Activated CD4-positive, alpha-beta T cell treated with anti-CD3 and anti-CD28 coated beads, Interleukin-2, amount 50 U/mL, for 24 hours (primary cell): ENCODE results near the gene KCNS3.

ENCODE experiments used
- DNase-seq, 2 donors: peaks; one replicate each; pipeline ENCODE4 v3.0.0-alpha.2; 2020; ENCODE audit warnings: low read depth in 1 of 2, low spot score in 1 of 2

Gene KCNS3

DNA sequence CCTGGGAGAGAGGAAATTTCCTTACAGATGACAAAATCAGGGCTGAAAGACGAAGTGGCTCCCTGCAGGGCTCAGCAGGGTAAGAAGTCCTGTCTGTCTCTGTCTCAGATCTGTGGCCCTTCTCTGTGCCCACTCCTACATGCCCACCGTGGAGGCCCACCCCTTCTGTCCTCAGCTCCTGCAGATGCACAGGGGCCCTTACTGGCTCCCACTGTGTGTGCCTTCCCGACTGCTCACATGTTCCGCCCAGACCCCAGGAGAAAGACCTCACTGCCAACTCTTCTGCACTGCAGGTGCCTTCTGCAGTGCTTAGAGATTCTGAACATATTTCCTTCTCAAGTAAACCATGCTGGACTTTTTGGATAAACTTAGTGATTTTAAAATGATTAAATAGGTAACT lies 1.9 kb upstream of the KCNS3 start:
- DNase-seq, result no peak

DNA sequence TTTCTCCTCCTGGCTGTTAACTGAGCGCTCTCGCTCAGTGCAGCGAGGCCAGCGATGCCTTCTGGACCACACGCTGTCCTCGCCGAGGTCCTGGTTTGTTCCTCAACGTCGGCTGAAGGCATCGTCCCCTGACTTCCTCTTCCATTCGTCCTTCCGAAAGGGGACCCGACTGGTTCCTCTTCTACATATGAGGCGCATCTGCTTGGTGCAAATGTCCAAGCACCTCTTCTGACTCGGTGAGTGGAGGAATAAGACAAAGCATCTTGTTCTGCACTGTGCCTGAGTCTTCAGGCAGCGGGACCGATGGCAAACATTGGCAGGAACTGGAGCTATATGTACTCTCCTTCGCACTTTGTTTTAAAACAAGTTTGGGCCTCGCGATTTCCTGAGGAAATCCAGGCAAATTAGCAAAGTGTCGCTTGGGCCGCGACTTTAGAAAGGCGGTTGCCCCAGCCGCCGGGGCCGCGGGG lies 621 bp upstream of the KCNS3 start:
- DNase-seq, result no peak

GRCh38 chr2:17879137-17879912 lies 858 bp downstream of the KCNS3 start:
- DNase-seq, result no peak

DNA sequence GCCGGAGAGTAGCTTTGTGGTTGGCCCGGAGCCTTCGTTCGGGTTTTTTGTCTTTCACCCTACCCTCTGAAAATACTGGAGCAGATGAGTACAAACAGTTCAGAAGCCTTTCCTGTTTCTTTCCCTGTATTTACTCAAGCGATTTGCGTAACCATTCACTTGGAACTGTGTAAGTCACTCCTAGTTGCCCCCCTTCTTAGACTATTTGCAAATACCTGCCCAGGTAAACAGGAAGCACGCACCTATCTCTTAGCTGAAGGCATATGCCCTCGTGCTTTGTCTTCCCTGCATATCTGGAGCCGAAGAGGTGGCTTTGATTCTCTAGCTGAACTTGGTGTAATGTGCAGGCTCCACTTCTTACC lies 1.4 kb downstream of the KCNS3 start:
- DNase-seq, result no peak

GRCh38 chr2:17892770-17893534 lies 14.5 kb downstream of the KCNS3 start:
- DNase-seq, result no peak

DNA sequence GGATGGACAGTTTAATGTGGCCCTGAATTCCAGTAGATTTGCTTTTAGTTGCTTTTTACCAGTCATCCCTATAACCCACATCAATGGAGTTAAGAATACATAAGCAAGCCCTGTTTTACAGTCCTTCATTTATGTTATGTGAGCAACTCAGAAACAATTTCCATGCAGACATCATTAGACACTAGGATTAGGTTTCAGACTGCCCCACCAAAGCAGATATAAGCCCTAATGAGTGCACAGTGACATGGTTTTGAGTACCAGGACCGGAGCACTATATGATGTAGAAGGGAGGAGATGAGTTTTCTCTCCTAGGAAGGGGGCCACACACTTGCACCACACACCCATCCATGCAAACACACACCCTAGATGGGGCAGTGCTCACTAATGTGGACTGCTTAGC lies 15.5 kb downstream of the KCNS3 start:
- no peak for DNase-seq

DNA sequence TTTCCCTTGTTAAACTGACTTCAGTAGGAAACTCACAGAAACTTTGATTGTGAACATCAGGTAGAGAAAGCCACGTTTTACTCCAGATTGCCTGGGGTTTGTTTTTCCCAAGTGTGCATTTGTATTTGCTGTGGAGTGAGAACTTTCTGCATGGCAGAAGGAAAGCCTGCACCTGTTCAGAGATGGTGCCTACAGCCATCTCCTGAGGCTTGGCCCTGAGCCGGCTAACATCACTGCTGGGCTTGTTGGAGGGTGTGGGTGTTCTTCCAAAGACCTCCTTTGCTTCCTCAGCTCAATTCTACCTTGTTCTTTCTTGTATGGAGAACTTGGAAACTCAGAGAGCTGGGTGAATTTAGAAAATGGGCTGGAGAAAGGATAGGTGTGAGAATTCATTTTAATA lies 16.1 kb downstream of the KCNS3 start:
- no peak for DNase-seq

DNA sequence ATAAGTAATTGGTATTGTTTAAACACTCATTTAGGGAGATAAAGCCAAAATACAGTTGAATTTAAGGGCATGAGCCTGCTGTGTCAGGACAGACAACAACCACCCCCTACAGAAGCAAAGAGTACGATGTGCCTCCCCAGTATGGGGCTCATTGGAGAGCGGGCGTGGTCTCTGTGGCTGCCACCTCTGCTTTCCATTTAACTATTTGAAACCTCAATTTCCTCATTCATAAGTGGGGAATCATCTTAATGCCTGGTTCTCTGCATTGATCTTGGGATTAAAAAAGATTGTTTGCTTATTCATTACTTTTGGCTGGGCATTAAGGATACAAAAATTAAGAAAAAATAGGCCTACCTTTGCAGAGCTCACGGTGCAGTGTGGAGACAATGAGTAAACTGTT lies 21.4 kb downstream of the KCNS3 start:
- DNase-seq, result no peak

GRCh38 chr2:17901246-17901645 lies 22.8 kb downstream of the KCNS3 start:
- DNase-seq, result no peak

DNA sequence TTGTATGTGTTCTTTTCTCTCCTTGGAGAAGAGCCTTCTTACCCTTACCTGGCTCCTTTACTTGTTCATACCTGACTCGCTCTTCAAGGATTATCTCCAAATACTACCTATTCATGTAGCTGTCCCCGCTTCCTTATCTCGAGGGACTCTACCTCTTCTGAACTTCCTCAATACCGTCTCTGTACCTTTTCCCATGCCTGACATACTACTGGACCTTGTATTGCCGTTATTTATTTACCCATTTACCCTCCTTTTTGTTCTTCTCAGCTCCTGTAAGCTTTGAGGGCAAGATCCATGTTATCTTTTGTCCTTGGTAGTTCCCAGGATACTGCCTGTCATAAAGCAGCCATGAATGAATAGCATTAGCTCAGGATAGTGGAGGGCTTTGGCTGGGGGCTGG lies 32.5 kb downstream of the KCNS3 start:
- DNase-seq, result no peak

GRCh38 chr2:17911491-17912260 lies 33.2 kb downstream of the KCNS3 start:
- DNase-seq, result no peak

GRCh38 chr2:17912266-17912691 lies 33.8 kb downstream of the KCNS3 start:
- DNase-seq, result no peak

GRCh38 chr2:17915099-17915498 lies 36.6 kb downstream of the KCNS3 start:
- no peak for DNase-seq

DNA sequence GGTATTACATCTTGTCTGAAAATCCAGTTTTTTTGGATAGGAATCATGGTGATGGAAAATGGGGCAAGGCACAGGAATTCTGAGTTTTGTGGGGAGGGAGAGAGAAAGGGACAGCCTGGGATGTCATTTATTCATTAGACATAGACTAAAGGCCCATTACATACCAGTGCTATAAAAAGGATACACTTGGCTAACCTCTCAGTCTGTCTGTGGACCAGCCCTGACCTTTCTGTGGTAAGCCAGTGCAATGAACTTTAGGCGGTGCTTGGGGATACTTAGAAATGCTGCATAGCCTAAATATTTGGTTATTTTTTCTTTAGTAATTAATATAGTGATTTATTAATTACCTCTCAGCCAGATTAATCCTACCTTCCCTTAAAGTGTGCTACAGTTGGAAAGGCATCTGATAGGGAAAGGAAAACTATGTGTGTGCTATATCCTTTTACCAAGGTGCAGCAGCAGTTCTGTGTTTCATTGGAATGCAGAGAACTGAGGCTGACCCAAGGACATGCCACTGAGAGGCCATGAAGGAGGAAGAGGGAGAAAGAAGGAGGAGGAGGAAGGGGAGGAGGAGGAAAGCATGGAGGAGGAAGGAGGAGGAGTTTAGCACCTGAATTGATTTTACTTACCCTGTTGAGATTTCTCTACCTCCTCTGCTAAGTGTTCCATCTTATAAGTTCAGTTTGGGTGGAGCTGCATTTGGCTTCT lies 37.5 kb downstream of the KCNS3 start:
- DNase-seq, result no peak

DNA sequence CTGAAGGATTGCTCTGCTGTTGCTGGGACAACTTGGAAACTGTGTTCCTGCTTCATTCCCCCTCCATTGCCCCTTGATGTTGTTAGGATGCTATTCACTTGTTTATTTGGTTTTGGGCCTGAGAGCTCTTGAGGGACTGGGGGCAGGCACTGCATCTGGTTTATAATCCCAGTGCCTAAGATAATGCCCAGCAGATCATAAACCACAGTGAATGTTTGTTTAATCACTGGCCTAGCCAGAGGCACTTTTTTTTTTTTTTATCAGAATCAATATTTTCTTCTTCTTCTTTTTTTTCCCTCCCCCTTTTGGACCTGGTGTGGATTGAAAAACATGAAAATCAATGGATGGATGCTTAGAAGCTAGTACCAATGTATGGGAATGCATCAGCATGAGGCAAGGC lies 38.1 kb downstream of the KCNS3 start:
- DNase-seq, result no peak

- DNase-seq, result no peak
Measured at GRCh38 chr2:17918789-17919188, 40.3 kb downstream of the KCNS3 start.

DNA sequence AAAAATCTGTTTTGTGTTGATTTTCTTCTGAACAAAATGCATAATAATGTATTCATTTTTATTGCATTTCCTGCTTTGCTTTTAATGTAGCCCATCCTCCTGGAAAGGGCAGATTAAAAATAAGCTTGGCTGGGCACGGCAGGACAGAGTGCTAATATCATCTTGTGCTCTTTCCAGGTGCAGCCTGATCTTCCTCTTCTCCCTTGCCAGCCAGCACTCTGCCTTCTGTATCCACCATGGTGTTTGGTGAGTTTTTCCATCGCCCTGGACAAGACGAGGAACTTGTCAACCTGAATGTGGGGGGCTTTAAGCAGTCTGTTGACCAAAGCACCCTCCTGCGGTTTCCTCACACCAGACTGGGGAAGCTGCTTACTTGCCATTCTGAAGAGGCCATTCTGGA lies 52.3 kb downstream of the KCNS3 start:
- DNase-seq, result no peak

DNA sequence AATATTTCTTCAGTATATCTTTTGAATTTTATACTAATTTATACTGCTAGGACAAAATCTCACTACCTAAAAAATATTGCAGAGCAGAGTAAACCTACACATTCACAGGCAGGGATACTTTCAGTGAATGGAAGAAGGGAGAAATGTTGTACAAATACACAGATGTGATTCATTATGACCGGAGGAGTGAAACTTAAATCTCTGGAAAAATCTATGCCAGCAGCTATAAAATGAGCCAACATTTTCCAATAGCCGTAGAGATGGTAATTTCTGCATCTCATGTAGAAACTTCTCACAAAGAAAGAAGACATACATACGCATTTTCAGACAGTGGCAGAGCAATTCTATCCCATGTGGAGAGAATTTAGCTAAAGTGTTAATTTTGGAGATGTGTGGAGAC lies 54.8 kb downstream of the KCNS3 start:
- DNase-seq, result no peak

DNA sequence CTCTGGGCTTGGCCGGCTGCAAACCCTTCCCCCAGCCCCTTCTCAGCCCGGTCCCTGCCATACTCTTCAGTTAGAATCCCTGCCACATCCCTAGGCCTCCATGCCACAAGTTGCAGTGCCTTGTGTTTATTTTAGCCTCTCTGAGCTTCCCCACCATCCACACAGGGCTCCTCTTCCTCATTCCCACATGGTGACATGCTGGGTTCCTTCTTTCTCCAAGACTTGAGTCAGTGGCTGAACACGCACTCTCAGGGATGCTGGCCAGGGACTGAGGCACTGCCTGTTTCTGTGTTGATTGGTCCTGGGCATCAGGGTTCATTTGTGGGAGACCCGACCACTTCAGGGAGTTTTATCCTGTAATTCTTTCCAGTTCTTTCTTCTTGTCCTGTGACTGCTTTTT lies 56.3 kb downstream of the KCNS3 start:
- no peak for DNase-seq

DNA sequence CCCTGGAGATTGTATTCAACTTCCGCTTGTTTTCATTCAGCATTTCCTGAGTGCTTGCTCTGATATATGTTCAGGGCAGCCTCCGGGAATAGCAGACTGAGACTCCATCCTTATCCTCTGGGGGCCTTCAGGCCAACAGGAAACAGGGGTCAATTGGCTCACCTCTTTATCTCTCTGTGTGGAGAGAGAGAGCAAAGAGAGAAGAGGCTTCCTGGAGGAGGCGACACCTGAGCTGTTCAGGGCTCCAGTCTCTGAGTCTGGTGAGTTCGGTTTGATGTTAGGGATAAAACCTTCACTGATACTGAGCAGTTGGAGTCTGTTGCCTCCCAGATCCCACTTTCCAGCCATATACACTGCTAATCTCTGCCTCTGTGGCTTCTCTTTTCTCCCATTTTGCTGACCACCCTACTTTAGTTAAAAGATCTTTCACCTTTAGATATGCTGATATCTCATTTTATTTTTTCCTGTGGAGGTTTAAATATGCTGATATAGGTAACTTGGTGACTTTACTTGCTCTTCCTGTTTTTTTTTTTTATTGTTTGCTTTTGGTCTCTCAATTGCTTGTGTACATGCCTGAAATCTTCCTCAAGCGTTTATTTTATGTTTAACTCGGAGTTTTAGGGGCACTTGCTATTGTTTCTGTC lies 56.9 kb downstream of the KCNS3 start:
- DNase-seq, result no peak

DNA sequence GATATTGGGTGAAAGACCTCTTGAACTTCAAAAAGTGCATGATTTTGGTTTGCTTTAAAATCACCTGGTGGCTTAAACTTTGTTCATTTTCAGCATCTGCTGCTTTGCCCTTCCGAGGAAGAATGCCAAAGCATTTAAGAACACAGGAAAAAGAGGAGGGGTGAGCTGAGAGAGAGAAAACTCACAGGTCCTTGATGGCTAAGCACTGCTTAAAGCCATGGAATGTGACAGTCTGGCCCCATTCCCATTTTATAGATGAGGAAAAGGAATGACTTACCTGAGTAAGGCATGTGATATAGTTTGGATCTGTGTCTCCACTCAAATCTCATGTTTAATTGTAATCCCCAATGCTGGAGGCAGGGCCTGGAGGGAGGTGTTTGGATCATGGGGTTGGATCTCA lies 58.1 kb downstream of the KCNS3 start:
- DNase-seq, result no peak
